Measurements from ENCODE around the gene PTPRT.

The PTPRT gene

GRCh38 chr20:42294976-42295375 lies 894.7 kb downstream of the PTPRT start:
- no peak overlapping the region for H3K9ac ChIP-seq (ENCODE audit: low read depth, low read length)
- no peaks in the 10 kb centered on the region for H3K27me3 ChIP-seq (ENCODE audit: insufficient read depth, low read length)
- no peak overlapping the region for H3K4me3 ChIP-seq (ENCODE audit: low read length)
- H3K9me3 ChIP-seq (ENCODE audit: insufficient read depth, low read depth, low read length), result 0 out of 2 replicates have a peak, but pooled peaks cover 2% of the 10 kb centered on the region
- H3K27ac ChIP-seq (ENCODE audit: low read depth, low read length), result no peak overlapping the region
- H3K4me1 ChIP-seq (ENCODE audit: insufficient read depth, low read length), result no peaks in the 10 kb centered on the region
- H3K36me3 ChIP-seq (ENCODE audit: insufficient read depth, low read length), result no peaks in the 10 kb centered on the region

DNA sequence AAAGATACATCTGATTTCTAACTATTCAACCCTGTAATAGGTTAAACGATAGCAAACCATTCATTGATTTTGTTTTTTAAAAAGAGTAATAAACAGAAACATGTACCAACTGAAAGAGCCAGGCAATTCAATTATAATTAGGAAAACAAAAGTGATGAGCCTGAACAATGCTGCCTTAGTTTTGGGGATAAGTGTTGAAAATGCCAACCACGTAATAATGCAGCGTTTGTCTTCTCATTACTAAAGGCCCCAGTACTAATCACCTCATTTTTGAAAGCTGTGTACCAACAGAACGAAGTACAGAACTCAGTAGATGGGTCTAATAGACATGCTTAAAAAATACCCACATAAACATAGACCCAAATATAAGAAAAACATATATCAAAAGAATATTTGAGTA lies 907.9 kb downstream of the PTPRT start:
- H3K27me3 ChIP-seq (ENCODE audit: insufficient read depth, low read length), result no peaks in the 10 kb centered on the region
- no peak overlapping the region for H3K9ac ChIP-seq (ENCODE audit: low read depth, low read length)
- H3K4me1 ChIP-seq (ENCODE audit: insufficient read depth, low read length), result 0 out of 2 replicates have a peak, but pooled peaks cover 3% of the 10 kb centered on the region
- 70% methylated on average over 3 of the region's 4 CpGs for WGBS
- no peaks in the 10 kb centered on the region for H3K9me3 ChIP-seq (ENCODE audit: insufficient read depth, low read depth, low read length)
- no peak overlapping the region for H3K27ac ChIP-seq (ENCODE audit: low read depth, low read length)
- no peaks in the 10 kb centered on the region for H3K36me3 ChIP-seq (ENCODE audit: insufficient read depth, low read length)
- no peak overlapping the region for H3K4me3 ChIP-seq (ENCODE audit: low read length)

- Histone ChIP-seq H3K4me3 (ENCODE audit: low read length) (no peak overlapping the region), H3K4me1 (ENCODE audit: insufficient read depth, low read length) (0 out of 2 replicates have a peak, but pooled peaks cover 3% of the 10 kb centered on the region)
- WGBS, result 80% methylated on average over 10 of the region's 10 CpGs
Observed at GRCh38 chr20:42276718-42277602, 912.7 kb downstream of the PTPRT start.

GRCh38 chr20:42274986-42275385 lies 914.7 kb downstream of the PTPRT start:
- Histone ChIP-seq H3K9ac (ENCODE audit: low read depth, low read length) (no peak overlapping the region), H3K9me3 (ENCODE audit: insufficient read depth, low read depth, low read length) (no peaks in the 10 kb centered on the region), H3K36me3 (ENCODE audit: insufficient read depth, low read length) (no peaks in the 10 kb centered on the region), H3K27me3 (ENCODE audit: insufficient read depth, low read length) (no peaks in the 10 kb centered on the region), H3K4me3 (ENCODE audit: low read length) (no peak overlapping the region), H3K27ac (ENCODE audit: low read depth, low read length) (no peak overlapping the region; the same call in 1 of the 2 replicates), H3K4me1 (ENCODE audit: insufficient read depth, low read length) (0 out of 2 replicates have a peak, but pooled peaks cover 3% of the 10 kb centered on the region)
- 77% methylated on average over 2 of the region's 2 CpGs for WGBS

More at GRCh38 chr20:42276718-42277602, 912.7 kb downstream of the PTPRT start:
- H3K9ac ChIP-seq (ENCODE audit: low read depth, low read length), result no peak overlapping the region
- no peaks in the 10 kb centered on the region for H3K27me3 ChIP-seq (ENCODE audit: insufficient read depth, low read length)
- H3K9me3 ChIP-seq (ENCODE audit: insufficient read depth, low read depth, low read length), result no peaks in the 10 kb centered on the region
- H3K27ac ChIP-seq (ENCODE audit: low read depth, low read length), result no peak overlapping the region
- no peaks in the 10 kb centered on the region for H3K36me3 ChIP-seq (ENCODE audit: insufficient read depth, low read length)

DNA sequence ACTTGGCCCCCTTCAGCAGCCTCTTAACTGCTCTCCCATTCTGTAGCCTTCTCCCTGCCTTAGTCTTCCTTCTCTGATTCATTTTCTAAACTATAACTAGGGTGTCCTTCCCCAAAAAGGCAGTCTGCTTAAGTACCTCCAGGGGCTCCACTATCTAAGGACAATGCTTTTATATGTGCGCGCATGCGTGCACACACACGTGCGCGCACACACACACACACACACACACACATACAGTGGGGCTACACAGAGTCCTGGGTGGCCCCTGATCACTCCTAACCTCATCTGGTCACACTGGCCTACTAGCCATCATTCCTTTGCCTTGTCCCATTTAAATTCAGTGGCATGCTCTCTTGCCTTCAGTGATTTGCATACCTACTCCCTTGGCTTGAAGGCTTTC lies 917.2 kb downstream of the PTPRT start:
- no peaks in the 10 kb centered on the region for H3K27me3 ChIP-seq (ENCODE audit: insufficient read depth, low read length)
- H3K9me3 ChIP-seq (ENCODE audit: insufficient read depth, low read depth, low read length), result no peaks in the 10 kb centered on the region
- 0 out of 2 replicates have a peak, but pooled peaks cover 3% of the 10 kb centered on the region for H3K4me1 ChIP-seq (ENCODE audit: insufficient read depth, low read length)
- no peak overlapping the region for H3K27ac ChIP-seq (ENCODE audit: low read depth, low read length)
- no peak overlapping the region for H3K4me3 ChIP-seq (ENCODE audit: low read length)
- H3K9ac ChIP-seq (ENCODE audit: low read depth, low read length), result no peak overlapping the region
- WGBS, result 88% methylated on average over 6 of the region's 6 CpGs
- no peaks in the 10 kb centered on the region for H3K36me3 ChIP-seq (ENCODE audit: insufficient read depth, low read length)

GRCh38 chr20:42270539-42270938 lies 919.2 kb downstream of the PTPRT start:
- no peaks in the 10 kb centered on the region for H3K4me1 ChIP-seq (ENCODE audit: insufficient read depth, low read length)
- no peak overlapping the region for H3K9ac ChIP-seq (ENCODE audit: low read depth, low read length)
- H3K9me3 ChIP-seq (ENCODE audit: insufficient read depth, low read depth, low read length), result no peaks in the 10 kb centered on the region
- no peaks in the 10 kb centered on the region for H3K36me3 ChIP-seq (ENCODE audit: insufficient read depth, low read length)
- H3K4me3 ChIP-seq (ENCODE audit: low read length), result no peak overlapping the region
- no peak overlapping the region for H3K27ac ChIP-seq (ENCODE audit: low read depth, low read length)
- no peaks in the 10 kb centered on the region for H3K27me3 ChIP-seq (ENCODE audit: insufficient read depth, low read length)
- 64% methylated on average over 2 of the region's 2 CpGs for WGBS

DNA sequence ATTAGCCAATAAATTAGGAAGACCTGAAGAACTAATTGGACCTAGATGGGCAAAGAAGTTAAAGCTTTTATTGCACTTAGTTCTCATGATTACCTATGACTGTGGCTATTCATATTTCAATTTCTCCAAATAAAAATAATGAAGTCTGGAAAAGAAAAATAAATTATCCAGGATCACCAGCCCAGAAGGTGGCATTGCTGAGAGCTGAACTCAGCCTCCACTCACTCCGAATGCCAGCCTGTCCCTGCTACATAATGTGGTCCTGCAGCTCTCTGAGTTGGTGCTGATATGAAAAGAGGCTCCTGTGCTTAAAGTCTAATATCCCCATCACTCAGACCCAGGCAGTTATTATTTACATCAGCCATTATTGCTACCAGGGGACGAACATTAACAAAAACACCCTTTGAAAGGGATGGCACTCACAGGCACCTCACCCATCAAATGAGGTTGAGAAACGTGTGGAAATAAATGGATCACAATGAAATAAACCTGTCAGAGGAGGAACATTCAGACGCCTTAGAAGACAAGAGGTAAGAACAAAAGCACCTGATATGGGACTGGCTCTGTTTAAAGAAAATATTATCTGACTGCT lies 921.8 kb downstream of the PTPRT start:
- no peak overlapping the region for H3K4me3 ChIP-seq (ENCODE audit: low read length)
- no peaks in the 10 kb centered on the region for H3K36me3 ChIP-seq (ENCODE audit: insufficient read depth, low read length)
- WGBS, result 85% methylated on average over 4 of the region's 4 CpGs
- H3K9ac ChIP-seq (ENCODE audit: low read depth, low read length), result no peak overlapping the region
- H3K4me1 ChIP-seq (ENCODE audit: insufficient read depth, low read length), result no peaks in the 10 kb centered on the region
- H3K9me3 ChIP-seq (ENCODE audit: insufficient read depth, low read depth, low read length), result no peaks in the 10 kb centered on the region
- no peak overlapping the region for H3K27ac ChIP-seq (ENCODE audit: low read depth, low read length)
- no peaks in the 10 kb centered on the region for H3K27me3 ChIP-seq (ENCODE audit: insufficient read depth, low read length)

- no peak overlapping the region for H3K27ac ChIP-seq (ENCODE audit: low read depth, low read length)
- H3K9ac ChIP-seq (ENCODE audit: low read depth, low read length), result no peak overlapping the region
- 89% methylated on average over 6 of the region's 6 CpGs for WGBS
- H3K36me3 ChIP-seq (ENCODE audit: insufficient read depth, low read length), result no peaks in the 10 kb centered on the region
- H3K27me3 ChIP-seq (ENCODE audit: insufficient read depth, low read length), result no peaks in the 10 kb centered on the region
- H3K9me3 ChIP-seq (ENCODE audit: insufficient read depth, low read depth, low read length), result no peaks in the 10 kb centered on the region
- H3K4me3 ChIP-seq (ENCODE audit: low read length), result no peak overlapping the region
- H3K4me1 ChIP-seq (ENCODE audit: insufficient read depth, low read length), result no peaks in the 10 kb centered on the region
Observed at GRCh38 chr20:42261766-42262270, 927.9 kb downstream of the PTPRT start.

GRCh38 chr20:42260184-42260583 lies 929.5 kb downstream of the PTPRT start:
- Histone ChIP-seq H3K4me3 (ENCODE audit: low read length) (no peak overlapping the region), H3K27me3 (ENCODE audit: insufficient read depth, low read length) (no peaks in the 10 kb centered on the region), H3K9ac (ENCODE audit: low read depth, low read length) (no peak overlapping the region), H3K4me1 (ENCODE audit: insufficient read depth, low read length) (no peaks in the 10 kb centered on the region), H3K9me3 (ENCODE audit: insufficient read depth, low read depth, low read length) (no peaks in the 10 kb centered on the region), H3K27ac (ENCODE audit: low read depth, low read length) (no peak overlapping the region), H3K36me3 (ENCODE audit: insufficient read depth, low read length) (no peaks in the 10 kb centered on the region)
- WGBS, result 74% methylated on average over 4 of the region's 4 CpGs

DNA sequence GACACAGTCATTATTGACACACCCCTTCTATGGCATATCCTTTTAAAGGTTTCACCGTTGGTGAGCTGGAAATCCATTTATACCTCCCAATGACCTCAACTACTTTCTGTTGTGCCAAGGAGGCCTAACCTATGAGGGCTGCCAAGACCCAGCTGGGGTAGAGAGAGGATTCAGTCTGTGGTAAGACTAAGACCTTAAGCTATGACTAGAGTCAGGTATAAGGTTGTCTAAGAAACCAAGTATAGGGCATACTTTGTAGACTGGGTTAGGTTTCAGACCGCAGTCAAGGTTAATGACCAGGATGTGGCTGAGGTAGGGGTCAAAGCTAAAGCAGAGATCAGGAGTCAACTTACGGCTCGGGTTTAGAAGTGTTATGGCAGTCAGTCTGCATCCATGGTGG lies 930.3 kb downstream of the PTPRT start:
- Histone ChIP-seq H3K36me3 (ENCODE audit: insufficient read depth, low read length) (no peaks in the 10 kb centered on the region), H3K4me1 (ENCODE audit: insufficient read depth, low read length) (no peaks in the 10 kb centered on the region), H3K27ac (ENCODE audit: low read depth, low read length) (no peak overlapping the region), H3K9ac (ENCODE audit: low read depth, low read length) (no peak overlapping the region), H3K9me3 (ENCODE audit: insufficient read depth, low read depth, low read length) (no peaks in the 10 kb centered on the region), H3K27me3 (ENCODE audit: insufficient read depth, low read length) (no peaks in the 10 kb centered on the region), H3K4me3 (ENCODE audit: low read length) (no peak overlapping the region)
- WGBS, result 82% methylated on average over 4 of the region's 4 CpGs

DNA sequence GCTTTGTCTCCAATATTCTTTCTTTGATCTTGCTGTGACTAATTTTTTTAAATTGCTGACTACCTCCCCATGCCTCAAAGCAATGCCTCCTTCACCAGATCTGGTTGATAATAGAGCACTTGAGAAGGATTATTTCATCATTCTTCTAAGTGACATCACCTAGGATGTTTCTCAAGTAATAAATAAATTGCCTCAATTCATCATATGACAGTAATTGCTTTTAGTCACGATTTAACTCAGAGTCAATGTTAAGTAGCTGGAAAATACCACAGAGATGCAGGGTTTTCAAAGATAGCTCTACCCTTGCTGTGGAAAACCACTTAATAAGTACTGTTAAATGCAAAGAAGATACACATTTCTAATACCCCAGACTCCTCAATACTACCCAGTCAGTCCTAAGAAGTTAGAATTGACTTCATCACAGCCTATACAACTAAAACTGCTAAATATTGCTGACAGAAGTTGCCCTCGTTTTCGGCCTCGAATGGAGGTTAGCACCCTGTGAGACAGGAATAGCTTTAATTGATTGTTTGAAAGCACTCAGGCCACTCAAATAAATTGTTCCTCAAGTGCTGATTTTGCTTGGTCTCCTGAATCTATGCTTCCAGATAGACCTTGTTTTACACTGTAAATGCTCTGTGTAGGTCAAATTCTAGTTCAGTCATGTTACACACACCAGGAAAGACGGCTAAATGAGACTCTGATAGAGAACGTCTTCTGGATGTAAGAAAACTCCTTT lies 931.0 kb downstream of the PTPRT start:
- no peak overlapping the region for H3K27ac ChIP-seq (ENCODE audit: low read depth, low read length)
- H3K27me3 ChIP-seq (ENCODE audit: insufficient read depth, low read length), result no peaks in the 10 kb centered on the region
- 89% methylated on average over 5 of the region's 6 CpGs for WGBS
- H3K9ac ChIP-seq (ENCODE audit: low read depth, low read length), result no peak overlapping the region
- H3K4me1 ChIP-seq (ENCODE audit: insufficient read depth, low read length), result no peaks in the 10 kb centered on the region
- no peak overlapping the region for H3K4me3 ChIP-seq (ENCODE audit: low read length)
- no peaks in the 10 kb centered on the region for H3K36me3 ChIP-seq (ENCODE audit: insufficient read depth, low read length)
- no peaks in the 10 kb centered on the region for H3K9me3 ChIP-seq (ENCODE audit: insufficient read depth, low read depth, low read length)

Measured in HUES64 (cell line).